Measurements from ENCODE around the gene OCSTAMP. TPM values are rescaled to one million over a fixed set of nuclear protein-coding genes. Genes with fewer than 3 reads are reported as not detected.

OCSTAMP gene, protein sequence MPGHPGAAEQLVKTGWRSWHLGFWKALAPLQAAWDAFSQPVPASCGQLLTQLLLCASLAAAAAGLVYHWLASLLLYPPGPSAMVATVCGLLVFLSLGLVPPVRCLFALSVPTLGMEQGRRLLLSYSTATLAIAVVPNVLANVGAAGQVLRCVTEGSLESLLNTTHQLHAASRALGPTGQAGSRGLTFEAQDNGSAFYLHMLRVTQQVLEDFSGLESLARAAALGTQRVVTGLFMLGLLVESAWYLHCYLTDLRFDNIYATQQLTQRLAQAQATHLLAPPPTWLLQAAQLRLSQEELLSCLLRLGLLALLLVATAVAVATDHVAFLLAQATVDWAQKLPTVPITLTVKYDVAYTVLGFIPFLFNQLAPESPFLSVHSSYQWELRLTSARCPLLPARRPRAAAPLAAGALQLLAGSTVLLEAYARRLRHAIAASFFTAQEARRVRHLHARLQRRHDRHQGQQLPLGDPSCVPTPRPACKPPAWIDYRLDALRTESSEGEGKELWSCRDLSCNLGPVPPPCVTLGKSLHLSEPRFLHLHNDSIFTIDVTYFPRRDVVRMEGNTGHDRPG
- not detected in 2 replicates for total RNA-seq

DNA sequence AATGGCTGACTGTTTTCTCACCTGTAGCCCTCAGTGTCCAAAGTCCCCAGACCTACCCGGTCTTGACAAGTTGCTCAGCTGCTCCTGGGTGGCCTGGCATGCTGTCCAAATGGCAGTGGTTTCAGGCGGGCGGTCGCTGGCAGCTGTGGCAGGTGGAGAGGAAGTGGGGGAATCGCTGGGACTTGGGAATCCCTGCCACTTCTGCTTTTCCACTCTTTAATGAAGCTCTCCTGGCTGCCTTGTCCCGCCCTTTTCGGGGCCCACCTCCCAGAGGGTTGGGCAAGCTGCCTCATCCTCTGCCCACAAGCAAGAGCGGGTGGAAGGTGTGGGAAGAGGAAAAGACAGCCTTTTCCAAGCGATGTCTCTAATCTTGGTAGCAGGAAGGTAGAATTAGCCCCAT is at the start of gene OCSTAMP:
Gene OCSTAMP, minus strand, starts transcription at position 194 of the 400 bp plus-strand sequence. Its CDS starts 94 bp downstream, at position 100.
- DNase-seq (ENCODE audit: extremely low read depth, low read depth, low spot score): no peak

DNA sequence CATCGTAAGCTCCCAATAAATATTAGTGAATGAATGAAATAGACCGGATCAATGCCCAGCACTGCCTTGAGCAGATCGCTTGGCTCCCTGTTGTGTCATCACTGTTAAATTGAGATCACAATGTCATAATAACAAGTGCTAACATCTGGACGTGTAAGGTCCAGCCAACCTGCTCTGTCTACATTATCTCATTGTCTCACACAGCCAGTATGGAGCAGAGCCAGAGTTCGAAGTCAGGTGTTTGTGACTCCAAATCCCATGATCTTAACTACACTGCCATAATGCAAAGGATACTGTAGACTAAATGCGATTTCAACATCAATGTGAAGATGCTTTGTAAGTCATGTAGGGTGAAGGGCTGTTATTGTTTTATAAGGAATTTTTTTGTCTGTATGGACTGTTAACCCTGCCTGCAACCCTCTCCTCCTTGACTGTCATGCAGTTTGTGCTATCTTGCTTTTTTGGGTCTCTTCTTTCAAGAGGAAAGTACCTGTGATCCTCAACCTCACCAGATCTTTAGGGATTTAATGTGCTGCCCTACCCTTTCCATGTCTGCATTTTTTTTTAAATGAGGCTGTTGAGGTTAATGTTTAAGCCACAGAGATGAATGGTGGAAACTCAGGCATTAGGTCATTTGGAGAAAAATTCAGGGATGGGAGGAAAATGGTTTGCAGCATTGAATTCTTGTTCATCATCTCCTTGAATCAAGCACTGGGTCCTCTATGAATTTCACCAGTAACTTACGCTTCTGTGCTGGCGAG is 49.0 kb upstream of the OCSTAMP start:
- no peak for DNase-seq (ENCODE audit: extremely low read depth, low read depth, low spot score)

DNA sequence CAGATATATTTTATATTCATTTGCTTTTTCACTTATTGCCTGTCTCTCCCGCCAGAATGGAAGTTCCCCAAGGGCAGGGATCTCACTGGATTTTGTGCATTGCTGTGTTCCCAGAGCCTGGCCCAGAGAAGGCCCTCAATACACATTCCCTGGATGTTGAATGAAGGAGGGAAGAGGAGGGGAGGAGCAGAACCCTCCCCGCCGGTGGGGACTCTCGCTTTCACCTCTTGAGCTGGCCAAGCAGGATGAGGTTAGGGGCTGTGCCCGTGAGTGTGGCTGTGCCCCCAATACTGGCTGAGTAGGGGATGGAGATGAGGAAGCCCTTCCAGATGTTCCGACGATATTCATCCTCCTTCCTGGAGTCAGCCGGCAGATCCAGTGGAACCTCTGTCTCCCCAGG is 45.5 kb upstream of the OCSTAMP start:
- DNase-seq (ENCODE audit: extremely low read depth, low read depth, low spot score): no peak

DNA sequence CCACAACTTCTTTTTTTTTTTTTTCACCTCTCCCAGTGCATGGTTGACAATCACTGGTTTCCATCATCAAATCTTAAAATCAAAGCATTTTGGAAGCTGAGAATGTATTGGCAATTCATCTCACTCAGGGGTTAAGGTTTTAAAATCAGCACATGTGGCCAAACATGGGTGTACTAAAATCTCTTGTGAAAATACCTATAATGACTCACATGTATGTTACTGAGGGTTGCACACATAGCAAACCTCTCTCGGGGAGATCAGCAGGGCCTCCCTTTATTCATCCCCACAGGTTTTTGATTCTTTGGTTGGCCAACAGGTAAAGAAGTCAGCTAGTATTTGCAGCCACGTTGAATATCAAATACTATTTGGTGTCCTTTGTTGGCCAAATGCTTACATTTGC is 44.3 kb upstream of the OCSTAMP start:
- no peak for DNase-seq (ENCODE audit: extremely low read depth, low read depth, low spot score)

DNA sequence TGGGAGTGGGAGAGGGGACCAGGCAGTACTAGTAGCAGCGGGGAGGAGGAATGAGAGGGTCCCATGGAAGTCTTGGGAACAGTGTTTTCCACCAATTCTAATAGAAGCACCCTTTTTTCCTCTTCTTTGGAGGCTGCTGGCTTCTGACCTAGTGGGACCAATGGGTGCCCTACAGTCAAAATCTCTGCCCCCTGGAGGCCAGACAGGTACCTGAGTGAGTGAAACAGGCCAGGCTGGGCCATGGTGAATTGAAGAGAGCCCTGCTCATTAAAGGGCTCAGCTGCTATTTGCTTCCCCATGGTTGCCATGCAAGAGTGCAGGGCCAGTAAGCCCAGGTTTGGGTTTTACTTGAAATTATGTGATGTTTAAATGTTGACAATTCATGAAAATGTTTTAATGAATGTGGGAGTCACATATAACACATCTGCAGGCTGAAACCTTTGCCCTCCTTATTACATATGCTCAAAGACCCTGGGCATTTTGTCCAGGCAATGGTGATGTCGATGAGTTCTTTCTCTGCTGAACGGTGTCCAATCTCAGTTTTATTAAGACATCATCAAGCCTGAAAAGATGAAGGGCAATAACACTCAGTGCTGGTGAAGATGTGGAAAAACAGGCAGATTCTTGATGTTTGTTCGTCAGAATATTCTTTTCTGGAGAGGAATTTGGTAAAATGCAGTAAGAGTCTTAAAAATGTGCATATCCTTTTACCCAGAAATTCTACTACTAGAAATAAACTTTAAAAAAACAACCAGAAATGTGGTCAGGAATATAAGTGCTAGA is 42.3 kb upstream of the OCSTAMP start:
- DNase-seq (ENCODE audit: extremely low read depth, low read depth, low spot score): no peak

DNA sequence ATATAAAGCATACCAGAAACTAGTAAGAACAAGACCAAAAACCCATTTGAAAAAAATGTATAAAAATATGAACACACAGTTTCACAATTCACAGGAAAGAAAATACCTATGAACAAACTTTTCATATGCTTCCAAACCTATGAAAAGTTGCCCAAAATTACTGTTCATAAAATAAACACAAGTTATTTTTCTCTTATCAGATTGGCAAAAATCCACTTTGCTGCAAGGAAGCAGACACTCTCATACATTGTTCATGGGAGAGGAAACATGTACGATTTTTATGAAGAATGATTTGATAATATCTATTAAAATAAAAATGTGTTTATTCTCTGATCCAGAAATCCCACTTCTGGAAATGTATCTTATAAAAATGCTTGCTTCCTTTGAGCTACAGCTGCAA is 40.0 kb upstream of the OCSTAMP start:
- no peak for DNase-seq (ENCODE audit: extremely low read depth, low read depth, low spot score)

DNA sequence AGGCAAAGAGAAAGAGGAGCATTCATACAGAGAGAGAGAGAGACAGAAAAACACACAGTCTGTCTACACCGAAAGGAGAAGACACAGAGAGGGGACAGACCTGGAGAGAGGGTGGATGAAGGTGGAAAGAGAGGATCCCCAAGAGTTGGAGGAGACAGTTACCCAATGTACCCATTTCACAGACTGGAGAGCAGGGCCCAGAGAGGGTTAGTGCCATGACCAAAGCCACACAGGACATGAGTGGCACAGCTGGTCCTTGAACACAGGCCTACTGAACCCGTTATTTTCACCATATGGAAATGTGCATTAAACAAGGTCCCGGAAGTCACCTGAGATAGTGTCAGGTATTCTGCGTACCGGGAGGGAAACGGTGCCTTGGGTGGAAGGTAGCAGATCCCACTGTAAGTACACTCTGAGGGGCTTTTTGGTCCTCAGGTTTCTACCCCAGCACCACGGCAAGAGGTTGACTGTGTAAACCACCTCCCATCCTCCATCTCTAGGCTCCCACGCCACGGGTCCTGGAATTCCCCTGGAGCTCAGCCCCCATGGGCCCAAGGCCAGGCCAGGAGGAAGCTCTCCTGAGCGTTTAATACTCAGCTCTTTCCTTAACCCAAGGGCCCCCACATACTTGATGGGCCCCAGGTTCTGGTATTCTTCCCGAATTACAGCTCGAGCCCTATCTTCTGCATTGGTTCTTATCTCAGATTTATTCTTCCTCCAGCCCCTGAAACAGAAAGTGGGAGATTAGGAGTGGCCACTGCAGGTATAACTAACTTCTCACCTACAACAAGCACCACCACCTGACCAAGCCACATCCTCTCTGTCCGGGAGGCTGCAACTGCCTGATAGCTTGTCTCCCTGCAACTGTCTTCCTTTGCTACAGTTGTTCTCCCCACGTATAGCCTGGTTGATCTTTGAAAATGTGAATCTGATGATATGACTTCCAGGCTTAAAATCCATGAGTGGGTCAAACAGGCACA is 38.4 kb upstream of the OCSTAMP start:
- DNase-seq (ENCODE audit: extremely low read depth, low read depth, low spot score): no peak

DNA sequence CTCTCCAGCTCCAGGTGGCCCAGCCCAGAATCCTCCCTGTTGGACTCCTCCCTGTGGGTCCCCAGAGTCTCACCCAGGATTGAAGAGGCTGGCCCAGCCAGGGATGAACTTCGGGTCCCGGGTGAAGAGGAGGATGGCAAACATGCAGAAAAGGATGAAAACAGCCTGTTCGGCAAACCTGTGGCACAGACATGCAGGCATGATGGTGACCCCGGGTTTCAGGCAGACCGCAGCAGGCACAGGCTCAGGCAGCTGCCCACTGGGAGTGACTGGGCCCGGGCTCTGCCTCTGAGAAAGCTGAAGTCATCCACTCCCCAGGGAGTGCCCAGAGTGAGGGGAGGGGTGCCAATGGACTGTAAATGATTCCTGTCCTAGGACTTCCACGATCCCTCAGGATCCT is 37.5 kb upstream of the OCSTAMP start:
- no peak for DNase-seq (ENCODE audit: extremely low read depth, low read depth, low spot score)

DNA sequence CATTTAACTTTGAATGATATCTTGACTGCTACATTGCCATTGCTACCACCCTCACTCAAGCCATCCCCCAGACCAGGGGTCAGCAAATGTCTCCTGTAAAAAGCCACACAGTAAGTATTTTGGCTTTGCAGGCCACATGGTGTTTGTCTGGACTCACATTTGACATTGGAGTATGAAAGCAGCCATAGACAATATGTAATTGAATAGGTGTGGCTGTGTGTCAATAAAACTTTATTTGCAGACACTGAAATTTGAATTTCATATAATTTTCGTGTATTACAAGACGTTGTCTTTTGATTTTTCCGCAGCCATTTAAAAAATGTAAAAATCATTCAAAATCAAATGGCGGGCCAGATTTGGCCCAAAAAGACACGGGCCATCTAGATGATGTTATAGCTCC is 36.3 kb upstream of the OCSTAMP start:
- no peak for DNase-seq (ENCODE audit: extremely low read depth, low read depth, low spot score)

DNA sequence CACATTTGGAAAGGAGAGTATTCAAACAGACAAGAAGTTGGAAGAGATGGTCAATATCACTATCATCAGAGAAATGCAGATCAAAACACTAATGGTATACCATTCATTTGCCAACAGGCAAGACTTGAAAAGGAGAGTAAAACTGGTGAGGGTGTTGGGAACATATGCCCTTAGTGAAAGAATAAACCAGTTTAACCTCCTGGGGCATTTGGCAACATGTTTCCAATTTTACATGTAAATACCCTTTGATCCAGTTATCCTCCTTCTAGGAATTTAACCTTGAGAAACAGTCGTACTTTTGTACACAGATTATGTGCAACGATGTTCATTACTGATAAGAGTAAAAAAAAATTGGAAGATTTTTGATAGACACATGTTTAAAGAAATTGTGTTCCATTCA is 34.1 kb upstream of the OCSTAMP start:
- no peak for DNase-seq (ENCODE audit: extremely low read depth, low read depth, low spot score)

DNA sequence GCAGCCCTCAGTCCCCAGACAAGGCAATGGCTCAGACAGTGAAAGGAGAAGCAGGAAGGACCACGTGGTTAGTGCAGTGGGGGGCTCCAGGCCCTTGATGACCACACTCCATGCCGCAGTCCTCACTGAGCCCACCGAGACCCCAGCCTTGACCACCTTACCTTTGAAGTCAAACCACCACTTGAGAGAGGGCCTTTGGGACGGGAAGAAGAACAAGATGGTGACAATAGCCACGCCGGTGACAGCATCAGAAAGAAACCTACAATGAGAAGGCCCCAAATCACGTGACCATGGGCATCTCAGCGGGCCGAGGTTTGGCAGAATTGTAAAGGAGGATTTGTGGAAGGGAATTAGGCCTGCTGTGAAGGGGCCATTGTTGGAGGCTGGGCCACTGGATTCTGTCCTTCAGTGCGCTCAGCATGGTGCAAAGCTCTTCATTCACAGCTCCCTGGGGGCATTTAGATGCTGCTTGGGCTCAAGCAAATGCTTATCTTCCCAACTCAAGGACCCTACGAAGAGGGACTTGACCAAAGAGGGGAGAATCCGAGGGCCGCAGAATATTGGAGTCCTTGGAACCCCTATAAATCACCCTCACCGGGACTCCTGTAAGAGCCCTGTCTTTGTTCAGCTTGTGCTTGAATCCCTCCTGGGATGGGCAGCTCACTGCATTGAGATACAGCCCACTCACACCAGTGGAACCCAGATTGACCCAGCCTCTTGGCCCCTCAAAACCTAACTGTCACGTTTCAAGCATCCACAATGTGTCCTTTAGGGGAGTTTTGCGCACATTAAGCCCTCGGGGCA is 33.2 kb upstream of the OCSTAMP start:
- no peak for DNase-seq (ENCODE audit: extremely low read depth, low read depth, low spot score)

DNA sequence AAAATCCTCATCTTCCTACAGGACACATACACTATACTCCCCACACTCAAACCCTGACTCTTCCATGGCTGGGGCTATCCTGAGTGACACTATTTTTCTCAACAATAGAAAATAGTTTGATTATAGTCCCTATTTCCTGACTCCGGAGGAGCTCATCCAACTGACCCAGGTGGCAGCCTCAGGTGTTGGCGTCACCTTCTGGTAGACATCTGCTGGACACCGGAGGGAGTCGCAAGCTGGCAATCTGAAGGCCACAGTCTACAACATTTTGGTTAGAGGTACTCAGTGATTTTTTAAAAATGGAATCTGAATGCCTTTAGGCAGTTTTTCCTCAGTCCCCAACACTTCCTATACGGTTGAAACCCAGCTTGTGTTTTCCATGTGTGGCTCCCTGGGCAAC is 32.2 kb upstream of the OCSTAMP start:
- no peak for DNase-seq (ENCODE audit: extremely low read depth, low read depth, low spot score)

DNA sequence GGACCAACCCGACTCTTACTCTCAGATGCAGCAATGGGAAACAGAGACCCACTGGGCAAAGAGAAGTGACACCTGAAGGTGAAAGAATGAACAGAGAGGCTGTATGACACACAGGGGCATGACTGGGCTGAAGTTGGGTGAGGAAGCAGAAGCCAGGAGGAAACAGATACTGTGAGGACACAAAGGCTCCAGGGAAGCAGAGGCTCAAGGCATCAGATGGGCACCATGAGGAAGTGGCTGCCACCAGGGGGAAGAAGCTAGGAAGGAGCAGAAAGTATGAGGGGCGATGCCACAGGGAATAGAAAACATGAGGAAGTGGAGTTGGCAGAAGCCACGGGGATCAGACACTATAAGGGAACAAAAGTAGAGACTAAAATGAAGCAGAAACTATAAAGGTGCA is 30.9 kb upstream of the OCSTAMP start:
- DNase-seq (ENCODE audit: extremely low read depth, low read depth, low spot score): no peak

DNA sequence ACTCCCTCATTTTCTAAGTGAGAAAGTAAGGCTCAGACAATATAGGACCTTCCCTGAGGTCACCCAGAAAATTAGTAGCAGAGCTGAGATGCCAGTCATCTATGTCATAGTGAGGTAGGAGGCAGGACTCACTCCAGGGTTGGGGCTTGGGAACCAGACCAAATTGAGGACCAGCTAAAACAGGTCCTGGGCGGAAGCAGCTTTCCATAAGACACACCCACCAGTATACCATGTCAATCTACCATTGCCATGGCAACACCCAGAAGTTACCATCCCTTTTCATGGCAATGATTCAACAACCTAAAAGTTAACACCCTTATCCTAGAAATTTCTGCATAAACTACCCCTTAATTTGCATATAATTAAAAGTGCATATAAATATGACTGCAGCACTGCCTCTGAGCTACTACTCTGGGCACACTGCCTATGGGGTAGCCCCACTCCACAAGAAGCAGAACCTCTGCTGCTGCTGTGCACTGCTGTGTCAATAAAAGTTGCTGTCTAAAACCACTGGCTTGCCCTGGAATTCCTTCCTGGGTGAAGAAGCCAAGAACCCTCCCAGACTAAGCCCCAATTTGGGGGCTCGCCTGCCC is 30.3 kb upstream of the OCSTAMP start:
- no peak for DNase-seq (ENCODE audit: extremely low read depth, low read depth, low spot score)

DNA sequence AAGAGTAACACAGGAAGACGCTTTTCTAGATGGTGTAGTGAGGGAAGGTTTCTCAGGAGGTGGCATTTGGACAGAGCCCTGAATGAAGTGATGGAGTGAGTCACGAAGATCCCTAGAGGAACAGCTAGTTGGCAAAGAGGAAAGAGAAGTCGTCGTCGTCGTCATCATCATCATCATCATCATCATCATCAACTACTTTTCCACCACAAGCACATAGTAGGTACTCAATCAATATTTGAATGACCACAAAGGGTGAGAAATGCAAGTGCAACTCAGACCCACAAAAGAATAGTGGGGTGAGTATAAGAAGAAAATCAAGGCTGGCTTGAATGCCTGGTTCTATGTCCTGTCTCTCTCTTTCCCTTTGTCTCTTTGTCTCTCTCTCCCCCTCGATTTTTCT is 28.3 kb upstream of the OCSTAMP start:
- DNase-seq (ENCODE audit: extremely low read depth, low read depth, low spot score): no peak

DNA sequence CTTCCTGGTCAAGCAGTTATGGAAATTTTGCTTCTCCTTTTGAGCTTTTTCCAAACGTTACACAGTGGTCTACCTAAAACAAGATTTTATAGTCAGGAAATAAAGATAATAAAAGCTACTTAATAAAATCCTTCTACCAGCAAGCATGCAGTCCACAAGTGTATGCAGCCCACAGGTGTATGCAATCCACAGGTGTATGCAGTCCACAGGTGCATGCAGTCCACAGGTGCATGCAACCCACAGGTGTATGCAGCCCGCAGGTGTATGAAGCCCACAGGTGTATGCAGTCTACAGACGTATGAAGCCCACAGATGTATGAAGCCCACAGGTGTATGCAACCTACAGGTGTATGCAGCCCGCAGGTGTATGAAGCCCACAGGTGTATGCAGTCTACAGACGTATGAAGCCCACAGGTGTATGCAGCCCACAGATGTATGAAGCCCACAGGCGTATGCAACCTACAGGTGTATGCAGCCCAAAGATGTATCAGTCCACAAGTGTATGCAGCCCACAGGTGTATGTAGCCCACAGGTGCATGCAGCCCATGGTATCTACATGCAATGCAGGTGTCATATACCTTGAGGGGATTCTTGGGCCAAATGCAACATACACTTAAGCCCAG is 26.4 kb upstream of the OCSTAMP start:
- no peak for DNase-seq (ENCODE audit: extremely low read depth, low read depth, low spot score)

DNA sequence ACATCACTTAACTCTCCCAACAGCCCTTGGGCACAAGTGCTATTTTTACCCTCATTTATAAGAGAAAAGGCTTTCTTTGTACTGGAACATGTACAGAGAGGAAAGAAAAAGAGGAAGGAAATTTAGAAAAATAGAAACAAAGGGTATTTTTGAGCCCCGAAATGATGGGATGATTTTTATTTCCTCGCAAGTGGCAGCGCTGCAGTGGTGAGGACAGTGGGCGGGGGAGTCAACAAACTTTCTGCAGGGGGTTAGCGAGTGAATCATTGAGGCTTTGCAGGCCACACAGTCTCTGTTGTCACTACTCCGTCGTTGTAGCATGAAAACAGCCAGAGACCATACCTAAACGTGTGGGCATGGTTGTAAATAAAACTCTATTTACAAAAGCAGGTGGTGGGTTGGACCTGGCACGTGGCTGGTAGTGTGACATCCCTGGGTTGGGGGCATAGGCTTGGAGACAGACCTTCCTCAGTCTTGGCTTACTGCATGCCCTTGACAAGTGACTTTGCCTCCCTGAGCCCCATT is 25.5 kb upstream of the OCSTAMP start:
- no peak for DNase-seq (ENCODE audit: extremely low read depth, low read depth, low spot score)

DNA sequence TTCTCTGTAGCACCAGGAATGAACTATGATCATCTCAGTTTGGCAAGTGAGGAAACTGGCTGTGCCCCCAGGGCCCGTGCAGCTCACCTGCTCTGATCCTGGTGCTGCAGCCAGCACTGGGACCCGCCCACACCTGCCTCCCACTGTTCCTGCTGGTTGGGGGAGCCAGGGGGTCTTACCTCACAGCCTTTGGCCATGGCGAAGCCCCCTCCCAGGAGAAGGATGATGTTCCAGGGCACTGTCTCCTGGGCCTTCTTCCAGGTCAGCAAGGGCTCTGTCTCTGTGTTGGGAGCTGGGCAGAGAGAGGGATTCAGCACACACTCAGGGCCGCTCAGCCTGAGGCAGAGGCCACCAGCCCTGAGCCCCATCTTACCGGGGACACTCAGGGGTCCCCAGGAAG is 24.9 kb upstream of the OCSTAMP start:
- DNase-seq (ENCODE audit: extremely low read depth, low read depth, low spot score): no peak
